Activated CD4-positive, alpha-beta T cell treated with anti-CD3 and anti-CD28 coated beads for 4 hours (primary cell): ENCODE measurements around the gene CNTN6.

Experiments used
- DNase-seq, 2 donors: peaks; one replicate each; pipeline ENCODE4 v3.0.0-alpha.2; 2020

The CNTN6 gene

DNA sequence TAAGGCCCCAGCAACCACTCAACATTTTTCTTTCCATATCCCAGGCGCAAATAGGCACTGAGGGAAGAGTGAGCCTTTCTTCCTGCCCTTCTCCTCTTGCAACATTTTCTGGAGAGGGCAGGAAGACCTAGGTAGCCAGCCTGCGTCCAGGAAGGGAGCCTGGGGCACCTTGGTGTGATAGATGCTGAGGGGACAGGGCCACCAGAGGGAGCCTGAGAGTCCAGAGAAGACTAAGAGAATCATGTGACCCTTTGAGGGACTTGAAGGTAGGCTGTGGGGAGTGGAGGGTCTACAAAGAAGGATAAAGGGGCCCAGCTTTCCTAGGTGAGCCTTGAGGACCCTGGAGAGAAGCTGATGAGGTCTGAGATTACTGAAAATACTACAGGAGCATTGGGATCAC lies 346.6 kb downstream of the CNTN6 start:
- DNase-seq, result no peak

DNA sequence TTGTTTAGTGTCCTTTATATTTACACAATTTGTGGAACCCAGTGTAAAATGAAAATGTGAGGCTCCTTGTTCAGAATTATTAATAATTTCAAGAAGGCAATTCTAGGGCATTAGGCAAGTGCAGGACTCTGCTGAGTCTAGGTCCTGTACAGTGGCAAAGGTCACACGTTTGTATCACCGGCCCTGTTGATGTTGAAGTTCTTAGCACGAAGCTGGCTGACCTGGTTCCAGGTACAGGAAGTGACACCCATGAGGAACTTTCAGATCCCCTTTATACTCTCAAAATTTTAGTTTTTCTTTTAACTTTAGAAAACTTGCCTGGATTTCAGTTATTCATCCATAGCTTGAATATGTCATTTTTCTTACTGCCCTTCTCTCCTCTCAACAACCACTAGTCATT lies 349.4 kb downstream of the CNTN6 start:
- no peak for DNase-seq

DNA sequence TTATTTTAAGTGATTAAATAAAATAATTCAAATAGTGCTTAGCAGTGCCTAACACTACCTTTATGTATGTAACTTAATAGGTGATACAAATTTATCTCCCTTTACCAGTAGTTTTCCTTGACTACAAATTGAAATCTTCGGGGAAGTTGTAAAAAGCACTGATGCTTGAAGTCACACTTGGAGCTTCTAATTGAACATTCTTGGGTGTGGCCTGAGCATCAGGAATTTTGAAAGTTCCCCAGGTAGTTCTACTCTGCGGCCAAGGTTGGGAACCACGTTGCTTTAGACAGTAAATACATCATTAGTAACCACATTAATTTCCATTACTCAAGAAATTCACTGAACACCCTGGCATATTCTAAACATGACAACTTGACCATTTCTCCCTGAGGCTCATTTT lies 351.4 kb downstream of the CNTN6 start:
- no peak for DNase-seq

DNA sequence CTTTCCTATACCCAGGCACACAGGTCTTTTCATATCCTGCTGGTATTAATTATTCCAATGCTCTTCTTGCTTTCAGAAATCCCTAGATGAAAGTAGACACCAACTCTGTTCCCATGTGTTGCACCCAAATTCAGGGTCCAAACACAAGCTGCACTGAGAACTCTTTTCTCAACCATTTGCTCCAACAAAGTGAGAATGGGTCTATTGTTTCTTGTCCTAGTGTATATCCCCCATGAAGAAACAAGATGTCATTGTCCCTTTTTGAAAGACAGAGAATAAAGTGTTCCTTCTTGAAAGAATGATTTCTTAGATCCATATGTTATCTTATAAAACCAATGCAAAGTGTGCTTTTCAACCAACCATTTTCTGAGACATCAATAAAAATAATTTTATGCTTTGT lies 353.7 kb downstream of the CNTN6 start:
- DNase-seq, result no peak

DNA sequence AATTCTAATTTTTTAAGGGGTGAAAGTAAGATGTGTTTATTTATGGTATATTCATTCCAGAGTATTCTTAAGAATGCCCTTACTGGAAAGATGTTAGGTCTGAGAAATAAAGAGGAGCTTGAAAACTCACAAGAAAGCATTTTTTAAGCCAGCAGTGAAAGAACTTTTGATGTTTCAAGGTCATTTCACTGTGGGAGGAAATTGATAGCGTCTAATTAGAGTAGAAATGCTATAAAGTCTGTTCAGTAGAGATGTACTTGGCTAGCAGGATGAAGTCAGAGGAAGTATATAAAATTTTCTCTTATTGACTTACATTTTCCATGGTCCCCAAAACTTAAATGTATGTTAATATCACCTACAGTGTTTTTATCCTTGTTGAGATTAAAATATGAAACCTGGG lies 354.6 kb downstream of the CNTN6 start:
- DNase-seq, result no peak

DNA sequence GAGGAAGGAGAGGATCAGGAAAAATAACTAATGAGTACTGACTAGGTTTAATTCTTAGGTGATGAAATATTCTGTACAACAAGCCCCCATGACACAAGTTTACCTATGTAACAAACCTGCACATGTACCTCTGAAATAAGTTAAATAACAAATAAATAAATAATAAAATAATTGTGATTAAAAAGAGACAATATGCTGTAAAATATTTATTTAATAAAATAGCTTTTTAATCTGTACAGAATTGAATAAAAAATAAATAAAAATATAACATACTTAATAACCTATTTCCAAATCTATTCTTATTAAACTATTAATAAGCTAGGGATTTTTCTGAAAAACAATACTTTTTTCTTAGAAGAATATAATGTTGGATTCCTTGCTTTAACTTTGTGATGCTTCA lies 355.6 kb downstream of the CNTN6 start:
- DNase-seq, result no peak
